K562 treated with DMSO at 1 percent for 24 hours (cell line): ENCODE results near the gene WIZ. TPM values are rescaled to one million over a fixed set of nuclear protein-coding genes. Genes with fewer than 3 reads are reported as not detected.

ENCODE experiments used
- total RNA-seq: library from RNA; unstranded; fragments of 300-600 nt; gene quantifications from 2 replicates; pipeline ENCODE4 v1.2.3, GENCODE V29; 2022; ENCODE audit warnings: low read depth; ENCODE audit not compliant: insufficient read depth

WIZ gene, protein sequence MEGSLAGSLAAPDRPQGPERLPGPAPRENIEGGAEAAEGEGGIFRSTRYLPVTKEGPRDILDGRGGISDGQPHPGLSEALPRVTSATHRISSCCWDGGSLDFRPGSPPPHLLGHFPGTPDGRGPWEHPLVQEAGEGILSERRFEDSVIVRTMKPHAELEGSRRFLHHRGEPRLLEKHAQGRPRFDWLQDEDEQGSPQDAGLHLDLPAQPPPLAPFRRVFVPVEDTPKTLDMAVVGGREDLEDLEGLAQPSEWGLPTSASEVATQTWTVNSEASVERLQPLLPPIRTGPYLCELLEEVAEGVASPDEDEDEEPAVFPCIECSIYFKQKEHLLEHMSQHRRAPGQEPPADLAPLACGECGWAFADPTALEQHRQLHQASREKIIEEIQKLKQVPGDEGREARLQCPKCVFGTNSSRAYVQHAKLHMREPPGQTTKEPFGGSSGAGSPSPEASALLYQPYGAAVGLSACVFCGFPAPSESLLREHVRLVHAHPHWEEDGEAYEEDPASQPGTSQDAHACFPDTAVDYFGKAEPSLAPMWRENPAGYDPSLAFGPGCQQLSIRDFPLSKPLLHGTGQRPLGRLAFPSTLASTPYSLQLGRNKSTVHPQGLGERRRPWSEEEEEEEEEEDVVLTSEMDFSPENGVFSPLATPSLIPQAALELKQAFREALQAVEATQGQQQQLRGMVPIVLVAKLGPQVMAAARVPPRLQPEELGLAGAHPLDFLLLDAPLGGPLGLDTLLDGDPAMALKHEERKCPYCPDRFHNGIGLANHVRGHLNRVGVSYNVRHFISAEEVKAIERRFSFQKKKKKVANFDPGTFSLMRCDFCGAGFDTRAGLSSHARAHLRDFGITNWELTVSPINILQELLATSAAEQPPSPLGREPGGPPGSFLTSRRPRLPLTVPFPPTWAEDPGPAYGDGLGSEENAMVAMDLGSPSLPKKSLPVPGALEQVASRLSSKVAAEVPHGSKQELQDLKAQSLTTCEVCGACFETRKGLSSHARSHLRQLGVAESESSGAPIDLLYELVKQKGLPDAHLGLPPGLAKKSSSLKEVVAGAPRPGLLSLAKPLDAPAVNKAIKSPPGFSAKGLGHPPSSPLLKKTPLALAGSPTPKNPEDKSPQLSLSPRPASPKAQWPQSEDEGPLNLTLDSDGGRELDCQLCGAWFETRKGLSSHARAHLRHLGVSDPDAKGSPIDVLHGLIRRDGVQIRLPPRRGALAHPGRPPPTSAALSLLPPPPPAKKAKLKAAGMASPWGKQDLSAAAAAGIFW (N-terminal part only)
- 20.2 and 21.1 TPM in 2 replicates for total RNA-seq

DNA sequence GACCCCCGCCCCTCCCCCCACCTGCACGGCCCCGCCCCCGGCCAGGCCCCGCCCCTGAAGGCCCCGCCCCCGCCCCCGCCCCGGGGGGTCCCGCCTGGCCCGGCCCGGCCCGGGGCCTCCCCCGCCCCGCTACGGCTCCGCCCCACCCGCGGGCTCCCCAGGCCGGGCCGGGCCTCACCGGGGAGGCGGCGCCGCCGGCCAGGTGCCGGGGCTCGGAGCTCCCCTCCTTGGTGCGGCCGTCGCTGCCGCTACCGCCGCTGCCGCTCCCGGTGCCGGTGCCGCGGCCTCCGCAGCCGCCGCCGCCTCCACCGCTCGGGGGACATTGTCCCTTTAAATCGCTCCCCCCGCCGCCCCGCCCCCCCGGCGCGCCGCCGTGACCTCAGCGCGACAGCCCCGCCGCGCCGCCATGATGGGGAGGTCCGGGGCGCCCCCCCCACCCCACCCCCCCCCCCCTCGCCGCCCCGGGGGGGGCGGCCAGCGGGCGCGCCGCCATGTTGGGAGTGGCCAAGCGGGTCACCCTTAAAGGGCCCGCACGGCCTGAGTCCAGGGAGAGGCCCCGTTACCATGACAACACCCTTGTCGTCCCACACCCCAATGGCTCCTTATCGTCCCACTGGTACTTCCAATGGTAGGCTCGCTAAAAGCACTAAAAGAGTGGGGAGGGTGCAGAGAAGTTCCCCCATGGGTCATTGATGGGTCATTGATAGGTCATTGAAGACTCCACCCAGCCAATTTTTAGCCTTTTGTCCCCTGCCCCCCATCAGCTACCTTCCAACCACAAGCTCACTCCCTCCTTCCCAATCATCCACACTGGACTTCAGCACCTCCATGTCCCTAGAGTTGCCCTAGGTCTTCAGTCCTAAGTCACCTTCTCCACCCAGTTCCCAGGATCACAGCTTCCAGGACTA lies at the start of gene WIZ:
TSS of gene WIZ (minus strand) at position 337 of the 908 bp plus-strand sequence. CDS start 1,649 bp downstream, outside the sequence.

DNA sequence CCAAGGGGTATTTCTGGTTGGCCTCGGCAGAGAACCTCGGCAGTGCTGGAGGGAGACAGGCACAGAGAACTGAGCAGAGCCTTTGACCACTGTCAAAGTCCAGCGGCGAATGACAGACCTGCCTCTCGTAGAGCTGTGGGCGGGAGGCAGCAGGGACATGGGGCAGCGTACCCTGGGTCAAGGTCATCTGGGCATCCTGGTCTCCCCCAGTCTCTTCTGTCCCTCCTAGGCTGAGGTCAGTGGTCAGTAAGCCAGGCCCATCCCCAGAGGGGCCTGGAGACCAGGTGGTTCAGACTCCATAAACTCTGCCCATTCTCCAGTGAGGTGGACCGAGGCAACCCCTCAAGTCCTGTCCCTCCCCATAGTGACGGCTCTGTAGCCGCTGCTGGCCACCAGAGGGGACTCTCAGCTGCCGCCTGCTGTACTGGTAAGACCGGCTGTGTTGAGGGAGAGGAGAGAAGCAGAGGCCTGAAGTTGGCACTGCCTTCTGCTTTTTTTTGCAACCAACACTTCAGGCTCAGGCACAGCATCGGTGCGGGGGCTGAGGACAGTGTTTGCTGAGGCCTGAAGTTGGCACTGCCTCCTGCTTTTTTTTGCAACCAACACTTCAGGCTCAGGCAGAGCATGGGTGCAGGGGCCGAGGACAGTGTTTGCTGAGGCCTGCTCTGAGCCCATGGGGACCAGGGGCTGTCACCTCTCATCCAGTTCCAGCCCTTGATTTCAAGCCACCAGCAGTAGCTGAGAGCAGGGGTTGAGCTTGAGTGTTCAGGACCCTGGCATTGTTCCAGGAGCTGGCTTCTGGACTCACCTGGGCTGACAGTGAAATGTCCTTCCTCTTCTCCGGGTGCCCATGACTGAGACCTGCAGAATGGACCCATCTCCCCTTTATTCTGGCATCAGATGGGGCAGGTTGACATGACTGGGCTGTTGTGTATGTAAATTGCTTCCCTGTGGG lies 29.9 kb upstream of the WIZ start, which contains the start of gene PGLYRP2:
TSS of gene PGLYRP2 (minus strand) at position 111 of the 955 bp plus-strand sequence. CDS start 130 bp downstream, outside the sequence.

GRCh38 chr19:15464394-15465385 lies 14.9 kb upstream of the WIZ start, which contains the start of gene RASAL3:
Gene RASAL3, minus strand, starts transcription at chr19:15464544. Its CDS starts 186 bp downstream, at chr19:15464358.

DNA sequence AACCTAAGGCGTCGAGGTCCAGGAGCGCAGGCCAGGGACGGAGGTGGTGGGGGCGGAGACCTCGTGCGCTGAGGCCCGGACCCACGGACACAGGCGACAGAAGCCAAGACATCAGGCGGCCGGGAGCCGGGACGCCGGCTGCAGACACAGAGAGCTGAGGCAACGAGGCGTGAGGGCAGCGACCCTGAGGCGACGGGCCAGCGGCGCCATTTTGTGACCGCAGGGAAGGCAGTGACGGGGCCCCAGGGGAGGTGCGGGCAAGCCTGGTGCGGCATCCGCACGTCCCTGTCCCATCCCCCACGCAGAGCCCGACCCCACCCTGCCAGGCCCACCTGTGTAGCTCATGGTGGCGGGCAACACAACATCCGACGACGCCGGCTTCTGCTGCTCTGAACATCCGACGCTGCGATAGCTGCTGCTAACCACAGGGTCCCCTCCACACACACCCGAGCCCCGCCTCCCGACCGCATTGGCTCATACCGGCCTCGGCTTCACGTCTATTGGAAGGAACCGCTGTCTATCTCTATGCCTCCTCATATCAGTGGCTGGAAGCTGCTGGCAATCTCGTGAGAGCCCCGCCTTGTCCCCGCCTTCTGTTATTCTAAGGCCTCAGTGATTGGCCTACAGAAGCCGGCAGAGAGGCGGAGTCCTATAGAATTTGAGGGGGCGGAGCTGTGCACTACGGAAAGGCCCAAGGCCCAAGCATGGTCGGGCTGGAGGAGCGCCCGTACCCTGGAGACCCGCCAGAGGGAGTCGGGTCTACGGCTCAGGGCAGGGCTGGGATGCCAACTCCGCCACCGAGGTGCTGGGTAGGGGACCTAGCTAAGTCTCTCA lies 31.0 kb downstream of the WIZ start, which contains the start of gene AKAP8L:
TSS of gene AKAP8L (minus strand) at position 410 of the 834 bp plus-strand sequence. CDS start at position 345, 65 bp downstream.

DNA sequence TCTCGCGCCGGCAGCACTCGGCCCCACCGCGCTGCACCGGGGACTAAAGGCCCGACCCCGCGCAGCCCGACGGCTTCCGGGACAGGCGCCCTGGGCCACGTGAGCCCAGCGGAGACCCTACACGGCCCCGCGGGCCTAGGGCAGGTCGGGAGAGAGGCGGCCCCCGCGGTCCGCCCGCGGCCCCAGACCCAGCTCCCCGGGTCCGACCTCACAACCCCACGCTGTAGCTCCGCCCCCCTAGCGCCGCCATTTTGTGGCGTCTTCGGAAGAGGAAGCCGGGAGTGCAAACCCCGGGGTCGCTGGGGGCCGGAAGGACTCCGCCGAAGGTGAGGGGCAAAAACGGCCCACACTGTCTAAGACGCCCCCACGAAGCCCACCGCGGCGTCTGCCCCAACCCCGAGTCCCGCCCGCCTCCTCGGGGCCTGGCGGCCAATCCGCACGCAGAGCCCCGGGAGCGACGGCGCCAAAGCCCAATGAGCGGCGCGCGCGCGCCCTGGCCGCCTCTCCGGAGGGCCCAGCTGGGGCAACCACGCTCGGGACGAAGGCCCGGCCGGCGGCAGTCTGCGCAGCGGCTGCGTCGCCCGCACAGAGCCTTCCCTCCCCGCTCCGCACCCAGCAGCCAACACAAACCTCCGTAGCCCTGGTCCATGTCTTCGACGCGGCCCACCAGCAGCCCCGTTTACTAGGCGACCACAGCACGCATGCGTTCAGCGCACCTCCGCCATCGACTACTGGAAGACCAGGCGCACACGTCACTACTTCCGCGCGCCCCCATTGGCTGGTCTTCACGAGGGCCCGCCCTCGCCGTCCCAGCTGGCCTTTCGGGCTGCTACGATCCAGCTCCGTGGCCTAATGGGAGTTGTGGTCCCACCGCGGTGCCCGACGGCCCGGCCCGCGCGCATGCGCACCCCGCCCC lies 70.4 kb downstream of the WIZ start, which contains the start of gene AKAP8:
TSS of gene AKAP8 (minus strand) at position 705 of the 916 bp plus-strand sequence. CDS start at position 649, 56 bp downstream.

Other genes with a start within 250 kb of the WIZ start
- gene NOTCH3, start 249.0 kb downstream of the WIZ start, total RNA-seq: 0.13 and 0.71 TPM in 2 replicates
- gene EPHX3, start 217.5 kb downstream of the WIZ start, total RNA-seq: 0.37 TPM in 1 of 2 replicates, not detected in the other
- 55.1 and 58.9 TPM in 2 replicates for gene BRD4, start 117.4 kb downstream of the WIZ start, total RNA-seq
- 20.3 and 23.1 TPM in 2 replicates for gene AKAP8, start 70.2 kb downstream of the WIZ start, total RNA-seq
- 111 and 113 TPM in 2 replicates for gene AKAP8L, start 31.0 kb downstream of the WIZ start, total RNA-seq
- 0.17 TPM in 1 of 2 replicates, not detected in the other for gene RASAL3, start 14.6 kb upstream of the WIZ start, total RNA-seq
- not detected in 2 replicates for gene PGLYRP2, start 29.5 kb upstream of the WIZ start, total RNA-seq
- not detected in 2 replicates for gene CYP4F22, start 58.6 kb upstream of the WIZ start, total RNA-seq
- not detected in 2 replicates for gene CYP4F8, start 165.3 kb upstream of the WIZ start, total RNA-seq
- gene CYP4F3, start 190.9 kb upstream of the WIZ start, total RNA-seq: 0.06 TPM in 1 of 2 replicates, not detected in the other
- gene CYP4F12, start 223.1 kb upstream of the WIZ start, total RNA-seq: 0.12 TPM in 1 of 2 replicates, not detected in the other